ENCODE data around the gene SEC61B.
"Not testable (repeated sequence)": the region's sequence is repeated elsewhere in the genome, so short reads cannot be mapped to it uniquely, and the experiment has no call there.

SEC61B gene

GRCh38 chr9:99190597-99191283 lies 31.3 kb upstream of the SEC61B start:
- DNase-seq (ENCODE audit: low read depth, low spot score): no peak

- DNase-seq (ENCODE audit: low read depth, low spot score): no peak
Measured at GRCh38 chr9:99192786-99193465, 29.2 kb upstream of the SEC61B start.

GRCh38 chr9:99193466-99193821 lies 28.6 kb upstream of the SEC61B start:
- DNase-seq (ENCODE audit: low read depth, low spot score): no peak

GRCh38 chr9:99196484-99196883 lies 25.6 kb upstream of the SEC61B start:
- not testable (repeated sequence) for DNase-seq (ENCODE audit: low read depth, low spot score)

- DNase-seq (ENCODE audit: low read depth, low spot score): no peak
Measured at GRCh38 chr9:99197124-99197630, 24.9 kb upstream of the SEC61B start.

- no peak for DNase-seq (ENCODE audit: low read depth, low spot score)
Measured at GRCh38 chr9:99197987-99198386, 24.1 kb upstream of the SEC61B start.

GRCh38 chr9:99199938-99200539 lies 22.0 kb upstream of the SEC61B start:
- DNase-seq (ENCODE audit: low read depth, low spot score): no peak

GRCh38 chr9:99201603-99202002 lies 20.5 kb upstream of the SEC61B start:
- DNase-seq (ENCODE audit: low read depth, low spot score): no peak

GRCh38 chr9:99210572-99210971 lies 11.5 kb upstream of the SEC61B start:
- no peak for DNase-seq (ENCODE audit: low read depth, low spot score)

GRCh38 chr9:99211746-99212145 lies 10.3 kb upstream of the SEC61B start:
- no peak for DNase-seq (ENCODE audit: low read depth, low spot score)

GRCh38 chr9:99213197-99213596 lies 8.9 kb upstream of the SEC61B start:
- DNase-seq (ENCODE audit: low read depth, low spot score): no peak

- DNase-seq (ENCODE audit: low read depth, low spot score): no peak
Measured at GRCh38 chr9:99216073-99216472, 6.0 kb upstream of the SEC61B start.

- DNase-seq (ENCODE audit: low read depth, low spot score): no peak
Measured at GRCh38 chr9:99220011-99220410, 2.1 kb upstream of the SEC61B start.

GRCh38 chr9:99221266-99221620 lies 839 bp upstream of the SEC61B start:
- DNase-seq (ENCODE audit: low read depth, low spot score): no peak

GRCh38 chr9:99222416-99223270 lies 561 bp downstream of the SEC61B start:
- DNase-seq (ENCODE audit: low read depth, low spot score): no peak

- no peak for DNase-seq (ENCODE audit: low read depth, low spot score)
Measured at GRCh38 chr9:99224445-99224844, 2.4 kb downstream of the SEC61B start.

- no peak for DNase-seq (ENCODE audit: low read depth, low spot score)
Measured at GRCh38 chr9:99226054-99226453, 4.0 kb downstream of the SEC61B start.

- no peak for DNase-seq (ENCODE audit: low read depth, low spot score)
Measured at GRCh38 chr9:99230206-99230605, 8.1 kb downstream of the SEC61B start.

GRCh38 chr9:99231711-99232110 lies 9.6 kb downstream of the SEC61B start:
- DNase-seq (ENCODE audit: low read depth, low spot score): no peak

- DNase-seq (ENCODE audit: low read depth, low spot score): no peak
Measured at GRCh38 chr9:99234618-99235017, 12.5 kb downstream of the SEC61B start.

- no peak for DNase-seq (ENCODE audit: low read depth, low spot score)
Measured at GRCh38 chr9:99235069-99235468, 13.0 kb downstream of the SEC61B start.

All from smooth muscle cell of the brain vasculature (primary cell).